Measurements from ENCODE around the gene TRIM14.
A peak's percentile ranks its signal among the peaks of the same experiment; 100 is the strongest.

The TRIM14 gene

GRCh38 chr9:98085058-98085457 is 34.0 kb downstream of the TRIM14 start:
- H3K9me3 ChIP-seq = no peaks in the 10 kb centered on the region
- H3K36me3 ChIP-seq = peaks cover 87% of the 10 kb centered on the region
- no peaks in the 10 kb centered on the region for H3K27me3 ChIP-seq
- no peak overlapping the region for H3K4me3 ChIP-seq (ENCODE audit: low read depth in 1 of 2, low read length in 1 of 2)
- no peak overlapping the region for H3K27ac ChIP-seq
- TF ChIP-seq CTCF (IDR thresholded peaks at IDR 0.05) = no peak
- peaks cover 0 to 9% of the 10 kb centered on the region in 2 experiments for H3K4me1 ChIP-seq (ENCODE audit: control insufficient read depth in 1 of 2, insufficient read depth in 1 of 2, low read depth in 1 of 2, low read length in 1 of 2)

GRCh38 chr9:98084396-98084795 is 34.6 kb downstream of the TRIM14 start:
- peaks cover 87% of the 10 kb centered on the region for H3K36me3 ChIP-seq
- H3K27ac ChIP-seq = no peak overlapping the region

GRCh38 chr9:98083566-98084183 is 35.3 kb downstream of the TRIM14 start:
- TF ChIP-seq CTCF (IDR thresholded peaks at IDR 0.05) = no peak
- Histone ChIP-seq H3K27ac (no peak overlapping the region), H3K4me3 (ENCODE audit: low read depth in 1 of 2, low read length in 1 of 2) (no peak overlapping the region), H3K36me3 (peaks cover 84% of the 10 kb centered on the region), H3K9me3 (no peaks in the 10 kb centered on the region), H3K27me3 (no peaks in the 10 kb centered on the region), H3K4me1 (ENCODE audit: control insufficient read depth in 1 of 2, insufficient read depth in 1 of 2, low read depth in 1 of 2, low read length in 1 of 2) (peaks cover 0 to 9% of the 10 kb centered on the region in 2 experiments)

More at GRCh38 chr9:98084396-98084795, 34.6 kb downstream of the TRIM14 start:
- no peak for TF ChIP-seq CTCF (IDR thresholded peaks at IDR 0.05)
- Histone ChIP-seq H3K9me3 (no peaks in the 10 kb centered on the region), H3K4me1 (ENCODE audit: control insufficient read depth in 1 of 2, insufficient read depth in 1 of 2, low read depth in 1 of 2, low read length in 1 of 2) (peaks cover 0 to 9% of the 10 kb centered on the region in 2 experiments), H3K4me3 (ENCODE audit: low read depth in 1 of 2, low read length in 1 of 2) (no peak overlapping the region), H3K27me3 (no peaks in the 10 kb centered on the region)

GRCh38 chr9:98083061-98083501 is 35.9 kb downstream of the TRIM14 start:
- TF ChIP-seq CTCF (IDR thresholded peaks at IDR 0.05) = no peak

GRCh38 chr9:98081477-98082219 is 37.4 kb downstream of the TRIM14 start:
- H3K36me3 ChIP-seq = peaks cover 87% of the 10 kb centered on the region
- H3K27ac ChIP-seq = peak overlapping the region; percentile 27
- H3K4me1 ChIP-seq (ENCODE audit: control insufficient read depth in 1 of 2, insufficient read depth in 1 of 2, low read depth in 1 of 2, low read length in 1 of 2) = peaks cover 0 to 3% of the 10 kb centered on the region in 2 experiments
- H3K9me3 ChIP-seq = no peaks in the 10 kb centered on the region
- no peak for TF ChIP-seq CTCF (IDR thresholded peaks at IDR 0.05)
- no peaks in the 10 kb centered on the region for H3K27me3 ChIP-seq
- H3K4me3 ChIP-seq (ENCODE audit: low read depth in 1 of 2, low read length in 1 of 2) = no peak overlapping the region

More at GRCh38 chr9:98083061-98083501, 35.9 kb downstream of the TRIM14 start:
- H3K4me1 ChIP-seq (ENCODE audit: control insufficient read depth in 1 of 2, insufficient read depth in 1 of 2, low read depth in 1 of 2, low read length in 1 of 2) = peaks cover 0 to 9% of the 10 kb centered on the region in 2 experiments
- no peaks in the 10 kb centered on the region for H3K27me3 ChIP-seq
- no peak overlapping the region for H3K27ac ChIP-seq
- H3K9me3 ChIP-seq = no peaks in the 10 kb centered on the region
- no peak overlapping the region for H3K4me3 ChIP-seq (ENCODE audit: low read depth in 1 of 2, low read length in 1 of 2)
- H3K36me3 ChIP-seq = peaks cover 89% of the 10 kb centered on the region

Measured in neutrophil (primary cell).